ENCODE data around the gene WIPF3.

The WIPF3 gene

GRCh38 chr7:29806208-29806994 is at the start of gene WIPF3:
Gene WIPF3 (plus strand): TSS chr7:29806508. CDS start chr7:29834725, 28,217 bp downstream.
- peak; percentile 11 for DNase-seq (ENCODE audit: low spot score)

- no peak for DNase-seq (ENCODE audit: low spot score)
Observed at GRCh38 chr7:29763266-29763665, 43.0 kb upstream of the WIPF3 start.

GRCh38 chr7:29764227-29764626 is 42.1 kb upstream of the WIPF3 start:
- no peak for DNase-seq (ENCODE audit: low spot score)

GRCh38 chr7:29765490-29765889 is 40.8 kb upstream of the WIPF3 start:
- DNase-seq (ENCODE audit: low spot score): no peak

- no peak for DNase-seq (ENCODE audit: low spot score)
Observed at GRCh38 chr7:29770371-29770770, 35.9 kb upstream of the WIPF3 start.

GRCh38 chr7:29771081-29771816 is 35.1 kb upstream of the WIPF3 start:
- DNase-seq (ENCODE audit: low spot score): no peak

- DNase-seq (ENCODE audit: low spot score): no peak
Observed at GRCh38 chr7:29779017-29779416, 27.3 kb upstream of the WIPF3 start.

- no peak for DNase-seq (ENCODE audit: low spot score)
Observed at GRCh38 chr7:29780346-29780745, 26.0 kb upstream of the WIPF3 start.

- no peak for DNase-seq (ENCODE audit: low spot score)
Observed at GRCh38 chr7:29783671-29784070, 22.6 kb upstream of the WIPF3 start.

- DNase-seq (ENCODE audit: low spot score): no peak
Observed at GRCh38 chr7:29793507-29793906, 12.8 kb upstream of the WIPF3 start.

- no peak for DNase-seq (ENCODE audit: low spot score)
Observed at GRCh38 chr7:29794959-29795629, 11.2 kb upstream of the WIPF3 start.

GRCh38 chr7:29795696-29796580 is 10.4 kb upstream of the WIPF3 start:
- DNase-seq (ENCODE audit: low spot score): no peak

GRCh38 chr7:29797112-29797944 is 9.0 kb upstream of the WIPF3 start:
- no peak for DNase-seq (ENCODE audit: low spot score)

GRCh38 chr7:29798422-29798821 is 7.9 kb upstream of the WIPF3 start:
- DNase-seq (ENCODE audit: low spot score): no peak

- DNase-seq (ENCODE audit: low spot score): no peak
Observed at GRCh38 chr7:29801929-29802328, 4.4 kb upstream of the WIPF3 start.

GRCh38 chr7:29805031-29805430 is 1.3 kb upstream of the WIPF3 start:
- DNase-seq (ENCODE audit: low spot score): no peak

- DNase-seq (ENCODE audit: low spot score): no peak
Observed at GRCh38 chr7:29805886-29806207, 461 bp upstream of the WIPF3 start.

GRCh38 chr7:29806995-29807841 is 910 bp downstream of the WIPF3 start:
- DNase-seq (ENCODE audit: low spot score): peak; percentile 8

GRCh38 chr7:29808075-29808801 is 1.9 kb downstream of the WIPF3 start:
- no peak for DNase-seq (ENCODE audit: low spot score)

All from AG08395 (cell line).